HEK293 (cell line): ENCODE results near the gene DHX40.

Experiments
- ELK4 ChIP-seq: IDR thresholded peaks from 2 replicates; pipeline ENCODE4 v1.6.1; 2011; ENCODE audit warnings: mild to moderate bottlenecking, low read depth, low read length, borderline replicate concordance
- KLF1 ChIP-seq: fragments of 450-650 bp; formaldehyde crosslinking; IDR thresholded peaks from 2 replicates; pipeline ENCODE4 v1.5.1; 2016; ENCODE audit warnings: missing biosample characterization, missing genetic modification characterization
- KLF9 ChIP-seq: fragments of 450-650 bp; formaldehyde crosslinking; IDR thresholded peaks from 2 replicates; pipeline ENCODE4 v1.5.1; 2016; ENCODE audit warnings: missing biosample characterization, missing genetic modification characterization, low read depth
- MZF1 ChIP-seq: fragments of 450-650 bp; formaldehyde crosslinking; IDR thresholded peaks from 2 replicates; pipeline ENCODE4 v1.5.1; 2017; ENCODE audit warnings: missing biosample characterization, missing genetic modification characterization, borderline replicate concordance
- PATZ1 ChIP-seq: fragments of 450-650 bp; formaldehyde crosslinking; IDR thresholded peaks from 2 replicates; pipeline ENCODE4 v1.5.1; 2016; ENCODE audit warnings: missing biosample characterization, missing genetic modification characterization
- PBX3 ChIP-seq: sonication (generic); formaldehyde crosslinking; IDR thresholded peaks from 2 replicates; pipeline ENCODE4 v1.8.1; 2022; ENCODE audit warnings: mild to moderate bottlenecking, moderate library complexity, missing genetic modification reagents
- REPIN1 ChIP-seq: fragments of 450-650 bp; formaldehyde crosslinking; IDR thresholded peaks from 2 replicates; pipeline ENCODE4 v1.5.1; 2017; ENCODE audit warnings: missing biosample characterization, missing genetic modification characterization, low read depth
- REST ChIP-seq: fragments of 450-650 bp; formaldehyde crosslinking; IDR thresholded peaks from 2 replicates; pipeline ENCODE4 v1.5.1; 2016; ENCODE audit warnings: missing biosample characterization, missing genetic modification characterization
- SP3 ChIP-seq: fragments of 450-650 bp; formaldehyde crosslinking; IDR thresholded peaks from 2 replicates; pipeline ENCODE4 v1.5.1; 2016; ENCODE audit warnings: missing biosample characterization, missing genetic modification characterization
- TSHZ1 ChIP-seq: fragments of 450-650 bp; formaldehyde crosslinking; IDR thresholded peaks from 2 replicates; pipeline ENCODE4 v1.5.1; 2016; ENCODE audit warnings: missing biosample characterization, missing genetic modification characterization, borderline replicate concordance
- ZBTB8A ChIP-seq: fragments of 450-650 bp; formaldehyde crosslinking; IDR thresholded peaks from 2 replicates; pipeline ENCODE4 v1.5.1; 2016; ENCODE audit warnings: missing biosample characterization, missing genetic modification characterization
- ZFP41 ChIP-seq: fragments of 450-650 bp; formaldehyde crosslinking; IDR thresholded peaks from 2 replicates; pipeline ENCODE4 v1.5.1; 2016; ENCODE audit warnings: missing biosample characterization, missing genetic modification characterization, borderline replicate concordance
- ZNF138 ChIP-seq: fragments of 450-650 bp; formaldehyde crosslinking; IDR thresholded peaks from 2 replicates; pipeline ENCODE4 v1.5.1; 2016; ENCODE audit warnings: missing biosample characterization, missing genetic modification characterization, borderline replicate concordance
- ZNF239 ChIP-seq: fragments of 450-650 bp; formaldehyde crosslinking; IDR thresholded peaks from 2 replicates; pipeline ENCODE4 v1.5.1; 2016; ENCODE audit warnings: missing biosample characterization, missing genetic modification characterization
- ZNF362 ChIP-seq: fragments of 450-650 bp; formaldehyde crosslinking; IDR thresholded peaks from 2 replicates; pipeline ENCODE4 v1.5.1; 2016; ENCODE audit warnings: missing biosample characterization, missing genetic modification characterization
- ZNF366 ChIP-seq: fragments of 450-650 bp; formaldehyde crosslinking; conservative IDR thresholded peaks from 2 replicates; pipeline ENCODE4 v1.5.1; 2016; ENCODE audit warnings: missing biosample characterization, missing genetic modification characterization
- ZNF391 ChIP-seq: fragments of 450-650 bp; formaldehyde crosslinking; IDR thresholded peaks from 2 replicates; pipeline ENCODE4 v1.5.1; 2016; ENCODE audit warnings: low read depth, missing biosample characterization, missing genetic modification characterization, borderline replicate concordance
- ZNF555 ChIP-seq: fragments of 450-650 bp; formaldehyde crosslinking; conservative IDR thresholded peaks from 2 replicates; pipeline ENCODE4 v1.5.1; 2017; ENCODE audit warnings: missing biosample characterization, mild to moderate bottlenecking, missing genetic modification characterization, inconsistent platforms
- ZNF596 ChIP-seq: fragments of 450-650 bp; IDR thresholded peaks from 2 replicates; pipeline ENCODE4 v1.5.0; 2018; ENCODE audit warnings: missing biosample characterization, mild to moderate bottlenecking, missing genetic modification characterization, moderate library complexity
- ZNF623 ChIP-seq: fragments of 450-650 bp; formaldehyde crosslinking; IDR thresholded peaks from 2 replicates; pipeline ENCODE4 v1.5.1; 2016; ENCODE audit warnings: missing biosample characterization, missing genetic modification characterization
- ZNF76 ChIP-seq: fragments of 450-650 bp; formaldehyde crosslinking; IDR thresholded peaks from 2 replicates; pipeline ENCODE4; 2016; ENCODE audit warnings: low read depth, missing biosample characterization, missing genetic modification characterization, borderline replicate concordance
- ZSCAN16 ChIP-seq: fragments of 450-650 bp; formaldehyde crosslinking; IDR thresholded peaks from 2 replicates; pipeline ENCODE4 v1.5.1; 2016; ENCODE audit warnings: missing biosample characterization, missing genetic modification characterization
- ZSCAN5A ChIP-seq: fragments of 450-650 bp; formaldehyde crosslinking; IDR thresholded peaks from 2 replicates; pipeline ENCODE4 v1.5.1; 2016; ENCODE audit warnings: missing biosample characterization, missing genetic modification characterization
- ZXDB ChIP-seq: fragments of 450-650 bp; formaldehyde crosslinking; IDR thresholded peaks from 2 replicates; pipeline ENCODE4 v1.5.1; 2016; ENCODE audit warnings: missing biosample characterization, missing genetic modification characterization

DHX40 gene

GRCh38 chr17:59565171-59565958 is at the start of gene DHX40 (continued):
- no peak for TF ChIP-seq ZNF138 (tag by site-specific recombination)
- peak; percentile 98 for TF ChIP-seq ZXDB (tag by site-specific recombination)
- no peak for TF ChIP-seq ZNF555
- TF ChIP-seq ELK4 = no peak
- peak; percentile 85 for TF ChIP-seq PBX3
- TF ChIP-seq ZNF366 (tag by site-specific recombination) = peak; percentile 60
- peak; percentile 98 for TF ChIP-seq SP3
- TF ChIP-seq REPIN1 (tag by site-specific recombination) = peak; percentile 71
- peak; percentile 61; the same call in 1 of the 2 replicates for TF ChIP-seq ZNF362 (tag by site-specific recombination)
- TF ChIP-seq ZNF391 (tag by site-specific recombination) = no peak
- TF ChIP-seq REST = peak; percentile 36; the same call in 1 of the 2 replicates
- TF ChIP-seq KLF1 = peak; percentile 76
- TF ChIP-seq ZBTB8A (tag by site-specific recombination) = peak; percentile 76
- TF ChIP-seq PATZ1 (tag by site-specific recombination) = peak; percentile 85
- no peak for TF ChIP-seq ZFP41 (tag by site-specific recombination)
- TF ChIP-seq ZNF623 = peak; percentile 3; the same call in 1 of the 2 replicates
- peak; percentile 75; the same call in 1 of the 2 replicates for TF ChIP-seq KLF9 (tag by site-specific recombination)
- 0 out of 2 replicates have a peak, but pooled peaks have one; percentile 50 for TF ChIP-seq ZNF596 (tag by site-specific recombination)
- TF ChIP-seq ZNF239 (tag by site-specific recombination) = 0 out of 2 replicates have a peak, but pooled peaks have one; percentile 39
- TF ChIP-seq ZSCAN16 (tag by site-specific recombination) = 0 out of 2 replicates have a peak, but pooled peaks have one; percentile 17
- peak; percentile 87; the same call in 1 of the 2 replicates for TF ChIP-seq ZNF76 (tag by site-specific recombination)
- TF ChIP-seq TSHZ1 (tag by site-specific recombination) = peak; percentile 56; the same call in 1 of the 2 replicates
- TF ChIP-seq ZSCAN5A (tag by site-specific recombination) = no peak
- no peak for TF ChIP-seq MZF1 (tag by site-specific recombination)
